Measurements from ENCODE around the gene SNCAIP. TPM values are rescaled to one million over a fixed set of nuclear protein-coding genes. Genes with fewer than 3 reads are reported as not detected.

SNCAIP gene
- total and polyA plus RNA-seq, 2 of the 4 experiments (the other 2 are of a cell fraction), result 15.3 to 19.0 TPM

GRCh38 chr5:122427621-122428020 lies 115.6 kb downstream of the SNCAIP start:
- ChIA-PET CTCF (no interaction called here), POLR2A (ENCODE audit: unreplicated experiment) (no interaction called here)
- H4K8ac ChIP-seq (ENCODE audit: low read depth in 2 of 2, low read length in 2 of 2), result no peak overlapping the region
- in situ Hi-C loops (cut with MboI; ENCODE audit: low sequenced_read_pairs), result no loop called here
- no peak overlapping the region for H4K91ac ChIP-seq (ENCODE audit: insufficient read depth, low read depth, low read length)
- H2BK20ac ChIP-seq (ENCODE audit: low read depth, low read length), result no peak overlapping the region
- H3K56ac ChIP-seq (ENCODE audit: extremely low read depth, insufficient read depth, low read length), result no peak overlapping the region
- H3K18ac ChIP-seq (ENCODE audit: low read depth, low read length), result no peak overlapping the region
- H3K9me3 ChIP-seq (ENCODE audit: control insufficient read depth, insufficient read depth, low read length), result no peaks in the 10 kb centered on the region
- H3K79me1 ChIP-seq (ENCODE audit: low read depth in 1 of 2, low read length in 2 of 2), result no peaks in the 10 kb centered on the region
- H4K5ac ChIP-seq (ENCODE audit: low read depth, low read length), result no peak overlapping the region
- TF ChIP-seq MXI1 (IDR thresholded peaks at IDR 0.05; ENCODE audit: borderline replicate concordance, low read depth, low read length) (no peak), BHLHE40 (IDR thresholded peaks at IDR 0.05; ENCODE audit: low read depth, low read length) (no peak), FOS (IDR thresholded peaks at IDR 0.05; ENCODE audit: low read depth, low read length) (no peak), CHD1 (IDR thresholded peaks at IDR 0.05; ENCODE audit: low read depth, low read length) (no peak)
- ATAC-seq (ENCODE audit: low read depth) (no peak), DNase-seq (no peak)
- dilution Hi-C loops (cut with HindIII; ENCODE audit: low sequenced_read_pairs, unreplicated experiment), result no loop called here
- no TSS peak for BruUV-seq (replicated peaks)
- H2BK15ac ChIP-seq (ENCODE audit: low read depth, low read length), result no peak overlapping the region
- H3K4ac ChIP-seq (ENCODE audit: low read depth, low read length), result no peak overlapping the region
- no CpG with 5 or more reads among the region's 2 CpGs for WGBS, 2 experiments (ENCODE audit: extremely low coverage in 2 of 2, insufficient read length in 1 of 2)
- no peaks in the 10 kb centered on the region for H3K4me1 ChIP-seq (ENCODE audit: control insufficient read depth, insufficient read depth, low read length)
- H2BK5ac ChIP-seq (ENCODE audit: low read depth, low read length, poor library complexity, severe bottlenecking), result no peak overlapping the region
- no peak overlapping the region for H3K4me3 ChIP-seq (ENCODE audit: insufficient read depth, low read depth, low read length)
- no peaks in the 10 kb centered on the region for H3K36me3 ChIP-seq (ENCODE audit: control insufficient read depth, insufficient read depth, low read length)
- H2AK9ac ChIP-seq (replicated peaks; ENCODE audit: low read depth, low read length, poor library complexity), result no peak overlapping the region
- H3K27me3 ChIP-seq (ENCODE audit: control insufficient read depth, insufficient read depth, low read length), result no peaks in the 10 kb centered on the region
- no peak overlapping the region for H3K4me2 ChIP-seq (ENCODE audit: low read depth, low read length)
- intact Hi-C loops (cut with micrococcal nuclease), result no loop called here
- no peaks in the 10 kb centered on the region for H3K9me1 ChIP-seq (ENCODE audit: insufficient read depth, low read length)
- no peak overlapping the region for H2AK5ac ChIP-seq (ENCODE audit: low read depth, low read length)
- H3K9ac ChIP-seq (ENCODE audit: low read depth, low read length), result no peak overlapping the region
- no peak overlapping the region for H2AFZ ChIP-seq (replicated peaks; ENCODE audit: low read length, poor library complexity)
- H2BK120ac ChIP-seq (ENCODE audit: low read depth, low read length), result no peak overlapping the region
- H3K23ac ChIP-seq (ENCODE audit: low read depth, low read length), result no peak overlapping the region
- H3K27ac ChIP-seq (ENCODE audit: insufficient read depth, low read length), result no peak overlapping the region
- no peaks in the 10 kb centered on the region for H4K20me1 ChIP-seq (ENCODE audit: insufficient read depth, low read length)
- H3K14ac ChIP-seq (replicated peaks; ENCODE audit: low read depth, low read length), result no peak overlapping the region

Data from IMR-90 (cell line).